IMR-90 (cell line): ENCODE results near the gene MAP6. TPM values are rescaled to one million over a fixed set of nuclear protein-coding genes. Genes with fewer than 3 reads are reported as not detected.

ENCODE experiments used
- ATAC-seq: fragments of 200-7000 bp; cut with Tn5 transposase; 2 replicates; pipeline ENCODE4 v1.9.1; 2020; ENCODE audit warnings: low read depth, mild to moderate bottlenecking, moderate library complexity
- BruUV-seq: library from RNA; stranded (reverse); fragments of 400-500 nt; replicated peaks from 2 replicates; lab custom pipeline; 2021; lab: Mats Ljungman, UMichigan
- CTCF ChIA-PET: fragments of 300-600 bp; formaldehyde crosslinking; extraction: SDS; loops from one replicate; lab custom pipeline; 2021; ENCODE audit warnings: antibody characterized with exemption; lab: Yijun Ruan, JAX
- POLR2A ChIA-PET: fragments of 300-600 bp; sonication (Branson Sonifier 250); formaldehyde crosslinking; loops from one replicate; lab custom pipeline; 2022; ENCODE audit warnings: antibody characterized with exemption; ENCODE audit not compliant: unreplicated experiment; lab: Charles Lee
- DNase-seq: peaks from one replicate; pipeline ENCODE4 v3.0.0; 2013
- H2AFZ ChIP-seq: replicated peaks from 2 replicates; pipeline ENCODE3; 2013; ENCODE audit warnings: low read length, mild to moderate bottlenecking; ENCODE audit not compliant: poor library complexity
- H2AK5ac ChIP-seq: 2 replicates; pipeline ENCODE4 v1.6.1; 2013; ENCODE audit warnings: low read depth, low read length, inconsistent platforms
- H2AK9ac ChIP-seq: replicated peaks from 2 replicates; pipeline ENCODE3; 2013; ENCODE audit warnings: mild to moderate bottlenecking, low read depth, low read length, moderate library complexity; ENCODE audit not compliant: poor library complexity
- H2BK120ac ChIP-seq: 2 replicates; pipeline ENCODE4 v1.6.1; 2013; ENCODE audit warnings: low read depth, low read length, inconsistent platforms
- H2BK15ac ChIP-seq: 3 replicates; pipeline ENCODE4 v1.6.1; 2013; ENCODE audit warnings: low read depth, low read length, inconsistent platforms
- H2BK20ac ChIP-seq: 2 replicates; pipeline ENCODE4 v1.6.1; 2013; ENCODE audit warnings: low read depth, mild to moderate bottlenecking, inconsistent platforms, low read length, moderate library complexity
- H2BK5ac ChIP-seq: 2 replicates; pipeline ENCODE4 v1.6.1; 2013; ENCODE audit warnings: mild to moderate bottlenecking, low read depth, low read length, inconsistent platforms; ENCODE audit not compliant: poor library complexity, severe bottlenecking
- H3K14ac ChIP-seq: replicated peaks from 2 replicates; pipeline ENCODE4 v1.6.1; 2013; ENCODE audit warnings: low read depth, low read length, inconsistent platforms
- H3K18ac ChIP-seq: 2 replicates; pipeline ENCODE4 v1.6.1; 2013; ENCODE audit warnings: low read depth, low read length, control low read depth
- H3K23ac ChIP-seq: 2 replicates; pipeline ENCODE4 v1.6.1; 2013; ENCODE audit warnings: low read depth, low read length, inconsistent platforms
- H3K27ac ChIP-seq: 2 replicates; pipeline ENCODE4 v1.5.1; 2013; ENCODE audit warnings: mild to moderate bottlenecking, control low read depth, low read length; ENCODE audit not compliant: insufficient read depth
- H3K27me3 ChIP-seq: 2 replicates; pipeline ENCODE4 v1.6.1; 2013; ENCODE audit warnings: low read length; ENCODE audit not compliant: control insufficient read depth, insufficient read depth
- H3K36me3 ChIP-seq: 2 replicates; pipeline ENCODE4 v1.6.1; 2013; ENCODE audit warnings: low read length, mixed read lengths; ENCODE audit not compliant: control insufficient read depth, insufficient read depth
- H3K4ac ChIP-seq: 2 replicates; pipeline ENCODE4 v1.6.1; 2013; ENCODE audit warnings: low read depth, low read length, inconsistent platforms
- H3K4me1 ChIP-seq: 2 replicates; pipeline ENCODE4 v1.6.1; 2013; ENCODE audit warnings: low read length, mixed read lengths; ENCODE audit not compliant: control insufficient read depth, insufficient read depth
- H3K4me2 ChIP-seq: 2 replicates; pipeline ENCODE4 v1.6.1; 2013; ENCODE audit warnings: low read depth, mild to moderate bottlenecking, control low read depth, low read length, moderate library complexity
- H3K4me3 ChIP-seq: 2 replicates; pipeline ENCODE4 v1.5.1; 2013; ENCODE audit warnings: low read depth, mild to moderate bottlenecking, control low read depth, low read length, moderate library complexity; ENCODE audit not compliant: insufficient read depth
- H3K56ac ChIP-seq: 2 replicates; pipeline ENCODE4 v1.6.1; 2013; ENCODE audit warnings: low read length, inconsistent platforms; ENCODE audit not compliant: insufficient read depth; ENCODE audit errors: extremely low read depth
- H3K79me1 ChIP-seq, 2 experiments: 2 replicates each; pipeline ENCODE4 v1.6.1; 2013; ENCODE audit warnings: low read length in 2 of 2, inconsistent platforms in 1 of 2, low read depth in 1 of 2
- H3K9ac ChIP-seq: 2 replicates; pipeline ENCODE4 v1.6.1; 2013; ENCODE audit warnings: low read depth, low read length, control low read depth
- H3K9me1 ChIP-seq: 2 replicates; pipeline ENCODE4 v1.6.1; 2013; ENCODE audit warnings: low read length, inconsistent platforms; ENCODE audit not compliant: insufficient read depth
- H3K9me3 ChIP-seq: 2 replicates; pipeline ENCODE4 v1.6.1; 2013; ENCODE audit warnings: low read length; ENCODE audit not compliant: control insufficient read depth, insufficient read depth
- H4K20me1 ChIP-seq: 2 replicates; pipeline ENCODE4 v1.6.1; 2013; ENCODE audit warnings: low read length, inconsistent platforms; ENCODE audit not compliant: insufficient read depth
- H4K5ac ChIP-seq: 2 replicates; pipeline ENCODE4 v1.6.1; 2013; ENCODE audit warnings: mild to moderate bottlenecking, low read depth, low read length, control low read depth
- H4K8ac ChIP-seq, 2 experiments: 2 replicates each; pipeline ENCODE4 v1.6.1; 2013; ENCODE audit warnings: low read depth in 2 of 2, low read length in 2 of 2, control low read depth in 1 of 2, inconsistent platforms in 1 of 2
- H4K91ac ChIP-seq: 2 replicates; pipeline ENCODE4 v1.6.1; 2013; ENCODE audit warnings: low read depth, low read length, inconsistent platforms; ENCODE audit not compliant: insufficient read depth
- BHLHE40 ChIP-seq: fragments of 150-350 bp; IDR thresholded peaks from 2 replicates; pipeline ENCODE4 v1.6.1; 2016; ENCODE audit warnings: mild to moderate bottlenecking, low read depth, low read length
- CEBPB ChIP-seq: IDR thresholded peaks from 2 replicates; pipeline ENCODE4 v1.6.1; 2012; ENCODE audit warnings: low read depth, low read length, improper control_type of control experiment
- CHD1 ChIP-seq: IDR thresholded peaks from 2 replicates; pipeline ENCODE4 v1.6.1; 2012; ENCODE audit warnings: low read depth, low read length, improper control_type of control experiment
- CTCF ChIP-seq: conservative IDR thresholded peaks from 2 replicates; pipeline ENCODE4 v1.5.1; 2012; ENCODE audit warnings: mild to moderate bottlenecking, low read depth, low read length, improper control_type of control experiment
- ELK1 ChIP-seq: fragments of 150-350 bp; IDR thresholded peaks from 2 replicates; pipeline ENCODE4 v1.6.1; 2016; ENCODE audit warnings: low read depth, mild to moderate bottlenecking, low read length, moderate library complexity, borderline replicate concordance
- MAFK ChIP-seq: IDR thresholded peaks from 2 replicates; pipeline ENCODE4 v1.6.1; 2012; ENCODE audit warnings: low read depth, low read length, improper control_type of control experiment
- MAZ ChIP-seq: IDR thresholded peaks from 2 replicates; pipeline ENCODE4 v1.6.1; 2012; ENCODE audit warnings: low read depth, mild to moderate bottlenecking, low read length, improper control_type of control experiment, moderate library complexity, borderline replicate concordance
- MXI1 ChIP-seq: IDR thresholded peaks from 2 replicates; pipeline ENCODE4 v1.6.1; 2012; ENCODE audit warnings: low read depth, mild to moderate bottlenecking, low read length, moderate library complexity, borderline replicate concordance
- POLR2A ChIP-seq: IDR thresholded peaks from 2 replicates; pipeline ENCODE4 v1.6.1; 2012; ENCODE audit warnings: mild to moderate bottlenecking, low read depth, low read length
- RAD21 ChIP-seq: IDR thresholded peaks from 2 replicates; pipeline ENCODE4 v1.6.1; 2012; ENCODE audit warnings: low read length, improper control_type of control experiment
- RFX5 ChIP-seq: IDR thresholded peaks from 2 replicates; pipeline ENCODE4 v1.8.0; 2012; ENCODE audit warnings: low read depth, mild to moderate bottlenecking, low read length, moderate library complexity
- USF2 ChIP-seq: fragments of 150-350 bp; IDR thresholded peaks from 2 replicates; pipeline ENCODE4 v1.6.1; 2017; ENCODE audit warnings: mild to moderate bottlenecking, antibody characterized with exemption, low read length, low read depth
- WGBS, 2 experiments: methylation state at CpG; one replicate each; pipeline versions ENCODE4 v1.1.5 to v1.1.7; 2013; ENCODE audit warnings: missing lambda C conversion rate in 2 of 2; ENCODE audit not compliant: insufficient read length in 1 of 2; ENCODE audit errors: extremely low coverage in 2 of 2; 5-methylcytosine and 5-hydroxymethylcytosine counted together
- dilution Hi-C: fragments of 300-500 bp; cut with HindIII; formaldehyde crosslinking; loops from one replicate; pipeline ENCODE4 v1.14.3; 2018; ENCODE audit warnings: low sequenced_read_pairs; ENCODE audit not compliant: unreplicated experiment
- in situ Hi-C: fragments of 300-500 bp; cut with MboI; formaldehyde crosslinking; loops from 3 replicates; pipeline ENCODE4 v1.14.3; 2019; ENCODE audit warnings: low sequenced_read_pairs, inconsistent platforms, mixed read lengths
- intact Hi-C: fragments of 100-400 bp; cut with micrococcal nuclease; formaldehyde crosslinking; loops from 2 replicates; pipeline ENCODE4 v1.10.0; 2022
- polyA plus RNA-seq, 3 experiments: library from polyadenylated mRNA; depleted of rRNA; stranded (reverse); fragments of >200 nt; gene quantifications; 2 replicates each; pipeline ENCODE4 v1.2.3, GENCODE V29; 2012; ENCODE audit warnings: low replicate concordance in 1 of 3
- total RNA-seq: library from RNA; depleted of rRNA; stranded (reverse); fragments of >200 nt; gene quantifications from 2 replicates; pipeline ENCODE4 v1.2.3, GENCODE V29; 2012

Gene MAP6
- total and polyA plus RNA-seq, 2 of the 4 experiments (the other 2 are of a cell fraction): 3.0 to 3.4 TPM

GRCh38 chr11:75615751-75616150 is 53.1 kb downstream of the MAP6 start:
- H3K18ac ChIP-seq: no peak overlapping the region
- POLR2A ChIA-PET: no interaction called here
- no peak for ATAC-seq
- dilution Hi-C loops: no loop called here
- no peak overlapping the region for H2BK120ac ChIP-seq
- H3K14ac ChIP-seq: no peak overlapping the region
- peaks cover 4% of the 10 kb centered on the region; the same call in 1 of the 2 replicates for H3K9me3 ChIP-seq
- no peak overlapping the region for H3K56ac ChIP-seq
- no CpG with 5 or more reads among the region's 7 CpGs for WGBS, 2 experiments
- no peaks in the 10 kb centered on the region for H4K20me1 ChIP-seq
- no peak overlapping the region for H3K27ac ChIP-seq
- H3K9me1 ChIP-seq: no peaks in the 10 kb centered on the region
- H4K5ac ChIP-seq: no peak overlapping the region
- H3K4me1 ChIP-seq: no peaks in the 10 kb centered on the region
- H3K4me3 ChIP-seq: no peak overlapping the region
- no peaks in the 10 kb centered on the region for H3K79me1 ChIP-seq
- H4K91ac ChIP-seq: no peak overlapping the region
- in situ Hi-C loops: no loop called here
- H2AK9ac ChIP-seq: no peak overlapping the region
- CTCF ChIA-PET: no interaction called here
- no peak overlapping the region for H2BK15ac ChIP-seq
- intact Hi-C loops: no loop called here
- no peak overlapping the region for H3K23ac ChIP-seq
- no peak overlapping the region for H2BK20ac ChIP-seq
- H3K27me3 ChIP-seq: peaks cover 3% of the 10 kb centered on the region; the same call in 1 of the 2 replicates
- H3K4ac ChIP-seq: no peak overlapping the region
- H3K4me2 ChIP-seq: no peak overlapping the region
- TF ChIP-seq CHD1 (no peak), CTCF (no peak), CEBPB (no peak), USF2 (no peak), MAZ (no peak), RFX5 (no peak), ELK1 (no peak), RAD21 (no peak), POLR2A (no peak), MXI1 (no peak), BHLHE40 (no peak), MAFK (no peak)
- 0 out of 2 replicates have a peak, but pooled peaks cover 1% of the 10 kb centered on the region for H3K36me3 ChIP-seq
- H3K9ac ChIP-seq: no peak overlapping the region
- no peak for DNase-seq
- no peak overlapping the region for H2BK5ac ChIP-seq
- no peak overlapping the region for H4K8ac ChIP-seq
- no TSS peak for BruUV-seq
- H2AFZ ChIP-seq: no peak overlapping the region
- H2AK5ac ChIP-seq: no peak overlapping the region
